SW480 (cell line): ENCODE results near the gene ETF1.

Experiments used
- DNase-seq: peaks from one replicate; pipeline ENCODE4 v3.0.0-alpha.2; 2016; ENCODE audit warnings: low spot score

The ETF1 gene

DNA sequence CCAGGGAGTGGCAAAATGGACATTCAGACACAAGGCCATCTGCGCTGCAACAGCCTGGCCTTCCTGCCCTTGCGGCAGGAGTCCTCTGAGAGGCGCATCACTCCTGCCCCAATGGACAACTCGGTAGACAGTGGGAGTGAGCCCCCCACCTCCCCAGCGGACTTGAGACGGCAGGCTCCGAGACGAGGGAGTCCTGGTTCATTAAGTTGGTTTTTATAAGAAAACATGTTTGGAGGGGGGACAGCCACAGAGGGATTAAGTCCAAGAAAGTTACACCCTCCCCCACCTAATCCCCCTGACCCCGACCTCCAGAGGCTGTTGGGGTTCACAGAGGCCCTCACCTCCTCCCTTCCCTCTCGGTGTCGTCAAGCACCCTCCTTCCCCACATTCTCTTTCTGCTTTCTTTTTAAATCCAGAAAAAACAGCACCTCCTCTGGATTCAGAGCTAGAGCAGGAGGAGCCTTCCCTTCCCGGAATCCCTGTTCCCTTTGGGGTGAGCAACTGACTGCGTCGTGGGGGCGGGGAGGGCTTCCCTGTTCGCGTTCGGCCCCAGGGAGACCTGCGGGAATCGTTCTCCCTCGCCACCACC is 79.5 kb downstream of the ETF1 start:
- DNase-seq = no peak

DNA sequence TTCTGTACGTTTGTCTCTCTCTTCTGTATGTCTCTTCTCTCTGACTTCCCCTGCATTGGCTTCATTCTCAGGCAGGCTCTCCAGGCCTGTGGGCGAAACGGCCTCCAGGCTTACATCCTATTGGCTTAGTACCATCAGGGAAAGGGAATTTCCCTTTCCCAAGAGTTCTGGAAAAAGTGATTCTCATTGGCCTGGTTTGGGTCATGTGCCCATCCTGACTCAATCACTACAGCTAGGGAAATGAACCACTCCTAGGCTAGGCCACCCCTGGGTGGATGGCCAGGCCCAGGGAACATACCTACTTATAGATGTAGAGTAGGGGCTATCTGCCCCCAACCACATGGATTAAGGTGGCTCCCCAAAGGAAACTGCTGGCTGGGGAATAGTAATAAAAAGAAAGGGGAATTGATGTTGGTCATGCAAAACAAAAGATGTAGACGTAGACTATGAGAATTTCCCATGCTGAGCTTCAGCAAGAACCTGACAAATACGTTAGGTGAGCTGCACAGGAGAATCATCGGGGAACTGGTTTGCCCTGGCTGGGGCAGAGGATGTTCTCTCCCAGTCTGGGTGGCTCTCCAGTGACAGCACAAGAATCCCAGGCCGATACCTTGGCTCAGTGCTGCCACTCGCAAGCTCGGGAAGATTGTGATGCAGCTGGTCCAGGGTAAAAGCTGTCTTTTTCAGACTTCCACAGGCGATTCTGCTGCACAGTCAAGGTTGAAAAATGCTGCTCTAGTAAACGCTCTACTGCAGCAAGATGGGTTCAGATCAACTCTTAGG is 81.5 kb downstream of the ETF1 start:
- DNase-seq = peak; percentile 52

DNA sequence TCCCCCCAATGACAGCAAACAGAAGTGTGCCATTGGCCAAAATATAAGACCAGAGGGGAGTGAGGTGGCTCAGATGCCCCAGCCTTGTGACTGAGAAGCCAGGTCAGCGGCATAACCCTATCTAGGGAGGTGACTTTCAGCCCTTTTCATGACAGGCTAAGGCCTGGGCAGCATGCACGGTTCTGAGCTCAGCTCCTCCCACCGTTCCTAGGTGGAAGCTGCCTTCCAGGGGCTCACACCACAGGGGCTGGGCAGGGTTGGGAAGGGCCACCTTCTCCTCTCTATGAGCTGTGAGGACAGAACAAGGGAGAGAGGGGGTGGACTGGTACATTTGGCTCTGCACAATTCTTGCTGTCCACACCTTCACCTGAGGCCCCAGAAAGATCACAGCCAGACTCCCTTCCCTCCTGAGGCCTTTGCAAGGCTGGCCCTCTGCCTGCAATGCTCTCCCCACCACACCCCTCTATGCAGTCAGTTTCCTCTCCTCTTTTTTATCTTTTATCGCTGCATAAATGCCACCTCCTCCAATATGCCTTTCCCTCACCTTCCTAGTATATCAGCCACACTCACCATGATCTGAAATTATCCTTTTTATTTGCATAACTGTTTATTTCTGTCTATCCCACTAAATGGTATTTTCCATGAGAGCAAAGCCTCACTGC is 82.9 kb downstream of the ETF1 start:
- no peak for DNase-seq

DNA sequence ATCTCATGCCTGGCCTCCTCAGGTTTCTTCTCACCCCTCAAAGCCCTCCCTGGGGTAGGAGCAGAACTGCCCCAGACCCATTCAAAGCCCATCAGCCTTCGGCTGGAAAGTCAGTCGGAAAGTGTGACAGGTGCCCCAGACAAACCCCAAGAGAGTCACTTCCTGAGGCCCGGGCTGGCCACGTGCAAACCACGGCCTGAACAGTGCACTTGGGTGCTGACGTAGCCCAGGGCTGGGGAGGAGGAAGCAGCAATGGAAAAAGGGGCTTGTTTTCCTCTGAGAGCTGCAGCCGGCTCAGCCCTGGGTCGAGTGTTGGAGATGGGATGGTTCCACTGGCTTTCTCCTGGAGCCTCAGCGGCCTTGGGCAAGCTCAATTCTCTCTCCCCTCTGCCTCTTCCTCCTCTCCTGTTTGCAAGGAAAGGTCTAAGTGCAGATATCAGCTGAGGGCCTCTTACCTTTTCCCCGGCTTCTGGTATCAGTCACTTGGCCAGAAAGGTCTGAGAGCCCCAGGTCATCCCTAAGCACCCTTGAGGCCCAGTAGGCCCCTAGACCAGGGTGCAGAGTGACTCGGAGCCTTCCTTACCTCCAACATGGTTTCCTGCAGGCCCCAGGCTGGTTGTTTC is 83.6 kb downstream of the ETF1 start:
- no peak for DNase-seq

DNA sequence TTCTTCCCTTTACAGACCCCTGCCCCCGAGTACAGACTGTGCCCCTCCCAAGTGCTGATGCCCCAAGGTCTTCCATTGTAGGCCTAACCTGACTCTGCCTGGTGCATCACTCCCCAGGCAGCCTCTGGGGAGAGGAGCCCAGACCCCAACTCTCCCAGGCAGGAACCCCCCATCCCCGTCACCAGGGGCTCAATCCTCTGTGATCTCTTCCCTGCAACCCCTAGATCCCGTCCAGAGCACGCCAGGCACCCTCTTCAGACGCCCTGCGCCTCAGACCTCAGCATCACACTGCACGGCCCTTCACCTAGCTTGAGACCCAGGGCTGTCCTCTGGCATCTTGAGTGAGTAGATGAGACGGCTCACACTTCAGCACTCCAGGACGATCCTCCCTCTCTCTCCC is 84.2 kb downstream of the ETF1 start:
- no peak for DNase-seq

DNA sequence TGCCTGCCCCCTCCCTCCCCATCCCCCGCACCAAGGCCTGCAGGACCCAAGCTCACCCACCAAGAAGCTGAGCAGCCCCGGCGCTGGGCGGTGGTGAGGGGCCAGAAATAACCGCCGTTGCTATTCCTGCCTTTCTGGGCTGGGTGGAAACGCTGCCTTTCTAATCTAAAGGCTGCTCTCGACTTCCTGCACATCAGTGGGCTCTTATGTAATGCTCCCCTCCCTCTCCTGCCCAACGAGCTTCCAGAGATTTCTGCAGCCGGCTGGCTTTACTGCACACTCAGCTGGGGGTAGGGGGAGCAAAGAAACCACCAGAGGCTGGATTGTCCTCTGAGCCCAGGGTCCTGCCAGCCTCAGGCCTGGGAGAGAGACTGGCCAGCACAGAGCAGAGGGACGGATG is 84.7 kb downstream of the ETF1 start:
- no peak for DNase-seq

DNA sequence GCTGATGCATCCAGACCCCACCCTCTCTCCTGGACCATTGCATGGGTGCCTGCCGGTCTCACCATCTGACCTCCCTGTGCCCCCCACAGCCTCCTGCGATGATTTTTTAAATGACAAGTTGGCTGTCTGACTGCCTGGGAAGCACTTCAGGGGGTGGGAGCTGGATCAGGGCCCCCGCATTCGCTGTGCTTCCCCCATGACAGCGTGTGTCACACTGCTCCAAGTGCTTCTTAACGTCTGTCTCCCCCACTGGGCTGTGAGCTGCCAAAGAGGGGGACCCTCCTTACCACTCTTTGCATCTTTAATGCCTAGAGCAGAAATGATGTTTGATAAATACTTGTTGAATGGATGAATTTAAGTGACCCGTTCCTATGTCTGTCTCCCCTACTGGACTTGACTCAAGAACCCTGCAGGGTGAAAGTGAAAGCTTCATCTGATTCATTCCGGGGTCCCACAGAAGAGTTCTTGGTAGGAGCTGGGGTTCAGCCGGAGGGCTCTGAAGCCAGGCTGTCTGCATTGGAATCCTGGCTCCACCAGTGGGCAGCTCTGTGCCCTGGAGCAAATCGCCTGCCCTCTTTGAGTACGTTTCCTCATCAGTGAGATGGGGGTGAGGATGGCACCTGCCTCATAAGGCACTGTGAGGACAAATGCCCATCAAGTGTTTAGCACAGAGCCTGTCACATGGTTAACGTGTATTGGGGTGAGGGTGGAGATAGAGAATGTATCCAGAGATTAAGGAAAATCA is 85.3 kb downstream of the ETF1 start:
- no peak for DNase-seq
